Fibroblast of skin of right biceps (primary cell): ENCODE results near the gene S100A14.

ENCODE experiments used
- DNase-seq: peaks from one replicate; pipeline ENCODE4 v3.0.0-alpha.2; 2013

S100A14 gene

DNA sequence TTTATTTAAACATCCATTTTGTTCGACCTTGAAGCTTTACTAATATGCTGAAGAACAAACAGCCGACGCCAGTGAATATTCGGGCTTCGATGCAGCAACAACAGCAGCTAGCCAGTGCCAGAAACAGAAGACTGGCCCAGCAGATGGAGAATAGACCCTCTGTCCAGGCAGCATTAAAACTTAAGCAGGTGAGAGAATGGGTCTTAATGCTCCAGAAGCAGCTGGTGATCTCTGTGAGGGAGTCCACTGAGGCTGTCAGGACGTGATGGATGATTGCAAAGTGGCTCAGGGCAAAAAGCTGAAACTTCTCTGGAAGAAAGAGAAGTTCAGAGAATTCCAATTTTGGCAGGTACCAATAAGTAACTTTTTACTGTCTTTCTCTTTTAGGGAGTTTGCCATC lies 22.1 kb upstream of the S100A14 start:
- no peak for DNase-seq

- DNase-seq = no peak
Observed at GRCh38 chr1:153636312-153636711, 20.2 kb upstream of the S100A14 start.

DNA sequence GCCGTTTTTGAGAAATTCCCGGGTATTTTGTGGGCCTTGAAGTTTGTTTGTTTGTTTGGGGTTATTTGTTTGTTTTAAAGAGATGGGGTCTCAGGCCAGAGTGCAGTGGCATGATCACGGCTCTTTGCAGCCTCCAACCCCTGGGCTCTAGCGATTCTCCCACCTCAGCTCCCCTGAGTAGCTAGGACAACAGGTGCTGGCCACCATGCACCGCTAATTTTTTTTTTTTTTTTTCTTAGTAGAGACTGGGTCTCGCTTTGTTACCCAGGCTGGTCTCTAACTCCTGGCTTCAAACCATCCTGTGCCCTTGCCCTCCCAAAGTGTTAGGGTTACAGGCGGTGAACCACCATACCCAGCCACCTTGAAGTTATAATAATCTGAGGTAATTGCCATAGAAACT lies 19.7 kb upstream of the S100A14 start:
- no peak for DNase-seq

DNA sequence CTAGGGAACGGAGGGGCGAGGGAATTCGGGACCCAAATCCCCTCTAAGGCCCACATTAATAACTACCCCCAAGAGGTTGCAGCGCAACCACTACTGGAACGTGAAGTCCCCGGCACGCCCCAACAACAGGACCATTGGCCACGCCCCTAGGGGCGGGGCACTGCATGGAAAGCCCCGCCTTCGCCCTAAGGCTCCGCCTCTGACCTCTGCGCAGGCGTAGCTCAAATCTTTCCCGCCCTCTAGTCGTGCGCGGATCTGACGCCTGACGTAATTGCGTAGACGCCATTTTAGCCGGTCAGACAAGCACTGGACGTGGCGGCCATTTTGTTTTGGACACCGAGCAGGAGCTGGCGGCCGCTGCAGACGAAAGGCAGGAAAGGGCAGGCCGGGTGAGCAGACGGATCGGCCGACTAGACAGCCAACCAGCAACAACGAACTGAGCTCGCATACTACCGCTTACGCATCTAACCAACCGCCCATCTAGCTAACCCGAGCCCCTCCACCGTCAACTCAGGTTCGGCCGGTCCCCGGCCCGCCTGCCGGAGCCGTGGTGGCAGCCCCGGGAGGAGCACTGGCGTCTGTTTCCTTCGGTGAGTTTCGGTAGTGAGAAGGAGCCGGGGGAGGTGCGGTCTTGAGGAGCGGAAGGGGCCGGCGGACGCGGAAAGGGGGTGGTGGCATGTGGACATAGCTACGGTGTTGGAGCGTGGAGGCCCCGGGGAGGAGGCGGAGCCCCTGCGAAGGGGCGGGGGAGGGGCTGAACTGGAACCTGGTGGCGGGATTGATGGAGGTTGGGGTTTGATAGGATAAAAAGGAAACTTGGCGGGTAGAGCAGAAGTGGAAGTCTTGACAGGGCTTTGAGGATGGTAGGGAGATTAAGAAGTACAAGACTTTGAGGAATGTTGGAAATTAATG lies 17.9 kb upstream of the S100A14 start, which contains the start of gene CHTOP:
Gene CHTOP (plus strand): TSS at position 313 of the 912 bp plus-strand sequence. CDS start 2,523 bp downstream, outside the sequence.
- DNase-seq = peak; percentile 98

- DNase-seq = no peak
Observed at GRCh38 chr1:153633161-153633753, 17.1 kb upstream of the S100A14 start.

DNA sequence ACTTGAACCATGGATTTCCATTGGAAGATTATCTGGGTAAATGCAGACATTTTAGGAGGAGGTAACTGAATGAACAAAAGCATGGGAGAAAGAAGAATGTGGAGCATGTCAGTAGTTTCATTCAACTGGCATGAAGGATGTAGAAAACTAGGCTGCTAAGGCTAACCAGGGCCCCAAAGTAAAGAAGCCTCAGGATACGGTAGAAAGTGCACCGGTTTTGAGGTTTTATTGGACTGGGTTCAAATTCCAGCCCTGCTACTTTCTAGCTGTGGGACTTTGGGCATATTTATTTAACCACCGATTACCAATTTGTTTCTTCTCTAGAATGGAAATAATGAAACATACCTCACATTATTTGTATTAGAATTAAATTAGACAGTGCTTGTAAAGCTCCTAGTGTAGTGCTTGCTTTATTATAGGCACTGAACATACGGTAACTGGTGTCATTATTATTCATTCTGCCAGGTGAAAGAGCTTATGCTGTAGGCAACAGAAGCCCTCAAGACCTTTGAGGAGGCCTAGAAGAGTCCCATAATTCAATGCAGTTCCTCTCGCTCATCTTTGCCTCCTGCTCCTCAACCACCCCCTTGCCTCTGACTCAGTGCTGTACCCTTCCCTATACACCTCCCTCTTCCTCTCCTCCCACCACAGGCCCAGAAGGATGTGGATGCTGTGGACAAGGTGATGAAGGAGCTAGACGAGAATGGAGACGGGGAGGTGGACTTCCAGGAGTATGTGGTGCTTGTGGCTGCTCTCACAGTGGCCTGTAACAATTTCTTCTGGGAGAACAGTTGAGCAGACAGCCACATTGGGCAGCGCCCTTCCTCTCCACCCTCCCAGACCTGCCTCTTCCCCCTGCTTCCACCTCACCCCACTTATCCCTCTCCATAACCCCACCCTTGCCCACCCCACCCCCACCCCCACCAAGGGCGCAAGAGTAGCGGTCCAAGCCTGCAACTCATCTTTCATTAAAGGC lies 15.2 kb upstream of the S100A14 start:
- no peak for DNase-seq

DNA sequence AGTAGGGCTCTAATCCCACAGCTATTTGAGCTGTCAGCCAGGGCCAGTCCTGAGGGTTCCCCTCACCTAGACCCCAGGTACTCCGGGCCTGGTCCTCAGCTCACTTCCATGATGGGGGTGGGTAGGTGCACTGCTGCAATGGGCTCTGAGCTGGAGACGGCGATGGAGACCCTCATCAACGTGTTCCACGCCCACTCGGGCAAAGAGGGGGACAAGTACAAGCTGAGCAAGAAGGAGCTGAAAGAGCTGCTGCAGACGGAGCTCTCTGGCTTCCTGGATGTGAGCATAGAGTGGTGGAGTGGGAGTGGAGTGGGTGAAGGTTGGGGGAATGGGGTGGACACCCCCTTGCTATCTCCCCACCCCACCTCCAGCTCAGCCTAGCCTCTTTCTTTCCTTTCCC lies 14.3 kb upstream of the S100A14 start:
- no peak for DNase-seq

DNA sequence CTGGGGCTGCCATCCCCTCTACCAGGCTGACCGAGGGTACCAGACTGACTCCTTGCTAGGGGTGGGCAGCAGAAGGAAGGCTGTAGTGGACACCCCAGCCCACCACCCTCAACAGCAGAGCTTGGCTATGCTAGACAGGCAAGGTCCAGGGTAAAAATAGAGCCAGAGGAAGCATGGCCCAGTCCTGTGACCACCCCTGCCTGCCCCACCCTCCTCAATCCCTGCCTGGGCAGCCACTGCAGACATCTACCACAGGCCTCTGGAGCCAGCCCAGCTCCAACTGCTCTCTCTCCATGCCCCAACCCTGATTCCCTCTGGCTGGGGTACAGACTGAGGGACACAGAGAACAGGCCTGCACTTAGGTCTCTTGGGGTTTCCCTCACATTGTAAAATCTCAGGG lies 13.8 kb upstream of the S100A14 start:
- DNase-seq = no peak

DNA sequence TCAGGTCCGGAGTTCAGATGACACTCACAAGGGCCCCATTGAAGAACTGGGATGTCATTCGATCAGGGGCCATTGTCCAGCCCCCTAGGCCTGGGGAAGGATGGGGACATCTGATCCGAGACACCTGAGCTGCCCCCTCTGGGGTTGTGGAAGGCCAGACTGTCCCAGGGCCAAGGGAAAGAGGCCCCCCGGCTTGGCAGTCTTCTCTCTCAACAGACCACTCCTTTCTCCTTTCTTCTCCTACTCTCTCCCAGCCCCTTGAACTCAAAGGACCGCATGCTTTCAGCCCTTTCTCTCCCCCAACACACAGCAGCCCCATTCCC lies 13.2 kb upstream of the S100A14 start:
- DNase-seq = no peak

DNA sequence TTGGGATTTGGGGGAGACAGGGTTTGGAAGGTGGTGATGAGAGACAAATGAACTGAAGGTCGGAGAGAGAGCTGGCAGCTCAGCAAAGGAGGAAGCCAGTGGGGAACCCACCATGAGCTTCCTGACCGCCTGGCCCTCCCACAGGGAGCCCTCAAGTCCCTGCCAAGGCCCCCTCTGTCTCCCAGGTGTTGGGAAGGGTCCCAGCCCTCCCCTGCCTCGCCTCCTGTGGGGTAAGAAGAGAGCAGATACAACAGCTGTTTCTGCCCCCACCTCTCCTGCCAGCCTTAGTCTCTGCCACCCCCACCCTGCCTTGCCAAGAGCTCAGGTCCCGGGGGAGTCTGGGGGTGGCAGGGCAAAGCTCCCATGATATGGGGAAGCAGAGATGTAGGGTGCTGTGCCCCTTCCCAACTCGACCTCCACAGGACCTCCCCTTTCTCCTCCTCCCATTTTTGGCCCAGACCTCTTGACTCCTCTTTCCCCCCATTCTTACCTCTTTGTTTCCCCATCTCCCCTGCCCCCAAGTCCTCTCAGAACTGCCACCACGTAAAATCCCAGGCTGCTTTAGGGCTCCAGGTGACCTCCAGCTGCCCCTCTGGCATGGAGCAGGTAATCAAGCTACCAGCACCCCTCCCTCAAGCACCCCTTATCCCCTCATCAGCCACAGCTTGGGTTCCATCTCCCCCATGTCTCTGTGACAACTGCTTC lies 12.7 kb upstream of the S100A14 start:
- no peak for DNase-seq

DNA sequence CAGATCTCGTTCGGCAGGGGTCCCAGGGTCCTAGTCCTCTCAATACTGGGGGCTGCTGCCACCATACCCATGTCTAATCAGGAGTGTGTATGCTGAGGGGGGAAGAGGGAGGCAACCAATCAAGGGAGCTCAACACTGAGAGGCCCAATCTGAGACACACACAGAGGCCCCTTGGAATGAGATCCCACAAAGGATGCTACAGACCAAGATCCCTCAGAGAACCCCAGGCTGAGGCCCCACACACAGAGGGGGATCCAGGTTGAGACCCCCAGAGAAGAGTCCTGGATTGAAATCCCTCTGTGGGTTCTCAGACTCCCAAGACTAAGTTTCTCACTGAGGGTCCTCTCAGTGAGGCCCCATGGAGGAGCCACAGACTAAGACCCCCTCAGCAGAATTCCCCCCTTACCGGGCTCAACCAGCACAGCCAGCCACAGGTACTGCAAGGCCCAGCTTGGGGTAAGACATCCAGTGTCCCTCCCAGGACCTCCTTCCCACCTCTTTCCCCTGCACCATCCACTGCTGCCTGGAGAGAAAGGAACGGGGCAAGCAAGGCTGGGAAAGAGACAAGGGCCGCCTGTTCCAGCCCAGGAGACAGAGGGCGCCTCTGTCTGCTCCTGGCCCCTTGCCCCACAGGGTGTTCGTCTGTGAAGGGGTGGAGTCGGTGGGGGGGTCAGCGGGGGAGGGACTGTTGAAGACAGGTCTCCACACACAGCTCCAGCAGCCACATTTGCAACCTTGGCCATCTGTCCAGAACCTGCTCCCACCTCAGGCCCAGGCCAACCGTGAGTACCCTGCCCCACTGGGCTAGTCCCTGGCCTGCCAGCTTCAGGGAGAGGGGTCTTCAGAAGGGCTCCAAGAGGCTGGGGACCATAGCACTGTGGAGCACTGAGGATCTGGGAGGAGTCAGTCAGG lies 11.8 kb upstream of the S100A14 start, which contains the start of gene S100A1:
Gene S100A1 (plus strand): TSS at position 720 of the 912 bp plus-strand sequence. CDS start 2,088 bp downstream, outside the sequence.
- no peak for DNase-seq

DNA sequence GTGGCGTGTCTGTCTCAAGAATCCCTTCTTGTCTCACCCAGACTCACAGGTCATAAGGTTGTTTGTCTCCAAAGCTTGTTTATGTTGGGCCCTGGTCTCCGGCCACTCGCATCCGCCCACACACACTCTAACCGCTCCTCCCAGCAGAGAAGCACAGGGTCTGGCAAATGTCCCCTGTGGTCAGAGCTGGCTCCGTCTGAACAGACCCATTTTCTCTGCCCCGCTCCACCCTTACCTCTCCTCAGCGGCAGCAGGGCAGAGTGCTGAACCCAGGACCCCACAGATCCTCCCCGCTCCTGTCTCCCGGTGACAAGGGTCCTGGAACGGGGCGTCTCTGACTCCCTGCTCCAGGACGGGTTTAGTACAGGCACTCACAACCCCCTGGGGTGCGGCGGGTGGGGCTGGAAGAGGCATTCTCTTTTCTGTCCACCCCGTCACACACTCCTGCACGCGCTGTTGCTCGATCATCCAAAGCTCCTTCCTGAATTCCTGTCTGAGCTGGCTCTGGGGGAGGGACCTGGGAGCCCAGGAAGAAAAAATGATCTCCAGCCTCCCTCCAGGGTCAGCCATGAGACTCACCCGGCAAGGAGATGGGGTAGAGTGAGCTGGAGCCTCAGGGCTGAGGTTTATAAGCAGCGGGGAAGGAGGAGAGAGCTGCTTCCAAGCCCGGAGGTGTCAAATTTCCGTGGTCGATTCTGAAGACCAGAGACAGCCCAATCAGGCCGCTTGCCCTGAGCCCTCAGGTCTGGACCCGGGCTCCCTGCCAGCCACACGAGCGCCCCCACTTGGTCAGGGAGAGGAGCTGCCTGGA lies 11.0 kb upstream of the S100A14 start, which contains the start of gene S100A13:
Gene S100A13 (minus strand): TSS at position 602 of the 811 bp plus-strand sequence. CDS start 1,033 bp downstream, outside the sequence.
- DNase-seq = peak; percentile 95

- no peak for DNase-seq
Observed at GRCh38 chr1:153626477-153626903, 10.4 kb upstream of the S100A14 start.

GRCh38 chr1:153624965-153625611 lies 9.0 kb upstream of the S100A14 start:
- DNase-seq = no peak

GRCh38 chr1:153623101-153623500 lies 7.0 kb upstream of the S100A14 start:
- DNase-seq = no peak

- no peak for DNase-seq
Observed at GRCh38 chr1:153619171-153619570, 3.0 kb upstream of the S100A14 start.

GRCh38 chr1:153617663-153618062 lies 1.5 kb upstream of the S100A14 start:
- DNase-seq = peak; percentile 56

GRCh38 chr1:153616917-153617311 lies 789 bp upstream of the S100A14 start:
- no peak for DNase-seq

- DNase-seq = no peak
Observed at GRCh38 chr1:153615406-153615805, 719 bp downstream of the S100A14 start.

GRCh38 chr1:153614906-153615305 lies 1.2 kb downstream of the S100A14 start:
- no peak for DNase-seq
